HG02610 (cell line): ENCODE data around the gene ALDH1L1.

Experiments used
- ATAC-seq: cut with Tn5 transposase; IDR thresholded peaks from one replicate; pipeline ENCODE4 v1.9.1; 2021; ENCODE audit warnings: mild to moderate bottlenecking, moderate library complexity; ENCODE audit not compliant: unreplicated experiment

The ALDH1L1 gene

GRCh38 chr3:126180477-126181397 is at the start of gene ALDH1L1:
Gene ALDH1L1, minus strand, starts transcription at chr3:126180586. Its CDS starts 19,607 bp downstream, at chr3:126160979.
- ATAC-seq: no peak

- no peak for ATAC-seq
Observed at GRCh38 chr3:126226374-126226773, 46.0 kb upstream of the ALDH1L1 start.

- ATAC-seq: no peak
Observed at GRCh38 chr3:126216416-126216815, 36.0 kb upstream of the ALDH1L1 start.

GRCh38 chr3:126213379-126214028 is 33.1 kb upstream of the ALDH1L1 start:
- no peak for ATAC-seq

GRCh38 chr3:126212620-126213378 is 32.4 kb upstream of the ALDH1L1 start:
- no peak for ATAC-seq

GRCh38 chr3:126212250-126212619 is 31.8 kb upstream of the ALDH1L1 start:
- ATAC-seq: no peak

GRCh38 chr3:126211569-126211968 is 31.2 kb upstream of the ALDH1L1 start:
- no peak for ATAC-seq

GRCh38 chr3:126210606-126211005 is 30.2 kb upstream of the ALDH1L1 start:
- ATAC-seq: no peak

- ATAC-seq: no peak
Observed at GRCh38 chr3:126209741-126210140, 29.4 kb upstream of the ALDH1L1 start.

- ATAC-seq: no peak
Observed at GRCh38 chr3:126208606-126209256, 28.3 kb upstream of the ALDH1L1 start.

- no peak for ATAC-seq
Observed at GRCh38 chr3:126208182-126208581, 27.8 kb upstream of the ALDH1L1 start.

- no peak for ATAC-seq
Observed at GRCh38 chr3:126207166-126207565, 26.8 kb upstream of the ALDH1L1 start.

GRCh38 chr3:126205717-126206655 is 25.6 kb upstream of the ALDH1L1 start:
- no peak for ATAC-seq

- ATAC-seq: no peak
Observed at GRCh38 chr3:126202680-126203079, 22.3 kb upstream of the ALDH1L1 start.

- ATAC-seq: no peak
Observed at GRCh38 chr3:126202276-126202675, 21.9 kb upstream of the ALDH1L1 start.

- ATAC-seq: no peak
Observed at GRCh38 chr3:126201168-126201567, 20.8 kb upstream of the ALDH1L1 start.

- no peak for ATAC-seq
Observed at GRCh38 chr3:126200534-126200933, 20.1 kb upstream of the ALDH1L1 start.

- ATAC-seq: no peak
Observed at GRCh38 chr3:126199256-126199655, 18.9 kb upstream of the ALDH1L1 start.

GRCh38 chr3:126197854-126198584 is 17.6 kb upstream of the ALDH1L1 start:
- no peak for ATAC-seq
